ENCODE measurements around the gene SHC2.

DNA sequence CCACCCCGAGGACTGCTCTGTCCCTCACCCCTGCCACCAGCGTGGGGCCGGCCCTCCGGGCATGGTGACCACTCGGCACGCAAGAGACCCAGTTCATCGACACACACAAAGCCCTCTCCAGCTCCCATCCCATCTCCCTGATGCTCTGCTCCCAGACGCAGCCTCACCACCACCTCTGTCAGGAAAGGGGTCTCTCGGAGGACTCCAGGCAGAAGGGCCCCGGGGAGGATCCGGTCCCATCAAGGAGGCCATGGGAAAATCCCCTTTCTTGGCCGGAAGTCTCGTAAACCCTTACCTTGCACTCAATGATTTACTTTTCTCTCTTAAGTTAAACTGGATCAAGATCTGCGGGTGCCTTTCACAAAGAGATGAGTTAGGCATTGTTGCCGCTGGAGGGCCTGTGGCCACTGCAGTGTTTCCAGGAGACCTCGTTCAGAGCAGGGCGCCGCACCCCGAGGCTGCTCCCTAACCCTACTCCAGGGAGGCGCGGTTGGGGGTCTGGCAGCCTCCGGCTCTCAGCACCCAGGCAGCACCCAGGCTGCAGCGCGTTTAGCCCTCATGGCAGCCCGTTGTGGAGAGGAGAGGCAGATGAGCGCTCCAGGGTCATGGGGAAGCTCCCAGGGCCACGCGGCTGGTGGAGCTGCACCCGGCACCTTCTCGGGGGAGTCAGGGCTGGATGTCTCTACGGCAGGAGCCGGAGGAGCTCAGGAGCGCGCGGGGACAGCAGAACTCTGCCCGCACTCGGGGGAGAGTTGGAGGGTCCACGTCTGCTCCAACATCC lies 82.8 kb downstream of the SHC2 start:
- TF ChIP-seq POLR2AphosphoS5 (IDR thresholded peaks at IDR 0.05) (no peak), POLR2A (IDR thresholded peaks at IDR 0.05) (no peak)
- TF ChIP-seq, protein P1, sequence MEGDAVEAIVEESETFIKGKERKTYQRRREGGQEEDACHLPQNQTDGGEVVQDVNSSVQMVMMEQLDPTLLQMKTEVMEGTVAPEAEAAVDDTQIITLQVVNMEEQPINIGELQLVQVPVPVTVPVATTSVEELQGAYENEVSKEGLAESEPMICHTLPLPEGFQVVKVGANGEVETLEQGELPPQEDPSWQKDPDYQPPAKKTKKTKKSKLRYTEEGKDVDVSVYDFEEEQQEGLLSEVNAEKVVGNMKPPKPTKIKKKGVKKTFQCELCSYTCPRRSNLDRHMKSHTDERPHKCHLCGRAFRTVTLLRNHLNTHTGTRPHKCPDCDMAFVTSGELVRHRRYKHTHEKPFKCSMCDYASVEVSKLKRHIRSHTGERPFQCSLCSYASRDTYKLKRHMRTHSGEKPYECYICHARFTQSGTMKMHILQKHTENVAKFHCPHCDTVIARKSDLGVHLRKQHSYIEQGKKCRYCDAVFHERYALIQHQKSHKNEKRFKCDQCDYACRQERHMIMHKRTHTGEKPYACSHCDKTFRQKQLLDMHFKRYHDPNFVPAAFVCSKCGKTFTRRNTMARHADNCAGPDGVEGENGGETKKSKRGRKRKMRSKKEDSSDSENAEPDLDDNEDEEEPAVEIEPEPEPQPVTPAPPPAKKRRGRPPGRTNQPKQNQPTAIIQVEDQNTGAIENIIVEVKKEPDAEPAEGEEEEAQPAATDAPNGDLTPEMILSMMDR (IDR thresholded peaks at IDR 0.05) = no peak
